Pancreas (tissue), 10 donors: ENCODE data around the gene AGPAT2. TPM values are rescaled to one million over a fixed set of nuclear protein-coding genes. Genes with fewer than 3 reads are reported as not detected.

ENCODE experiments used
- ATAC-seq, 4 donors: fragments of 200-7000 bp; cut with Tn5 transposase; one replicate each; pipeline versions ENCODE4 v1.8.0 to v1.9.1; 2020; ENCODE audit warnings: mild to moderate bottlenecking in 4 of 4, moderate library complexity in 4 of 4
- DNase-seq, 6 donors: peaks; one replicate each; pipeline ENCODE4 v3.0.0-alpha.2; 2020
- FAIRE-seq: peaks from 2 replicates; lab custom pipeline; 2012; peaks lifted over from hg19 to GRCh38; lab: Jason Lieb, UNC
- H3K27ac ChIP-seq, 4 donors: fragments of 200-600 bp; sonication (generic); 1 replicate in 3 of 4; 2 replicates in 1 of 4; pipeline versions ENCODE4 v1.5.0 to v1.8.0; 2020
- H3K27me3 ChIP-seq, 4 donors: fragments of 200-600 bp; one replicate each; pipeline ENCODE4 v1.8.0; 2021
- H3K36me3 ChIP-seq, 3 donors: fragments of 200-600 bp; sonication (generic) in 1 of 3; one replicate each; pipeline versions ENCODE4 v1.5.0 to v1.8.0; 2020 to 2021
- H3K4me1 ChIP-seq, 3 donors: fragments of 200-600 bp; one replicate each; pipeline ENCODE4 v1.8.0; 2021
- H3K4me3 ChIP-seq, 4 donors: fragments of 200-600 bp; sonication (generic) in 2 of 4; one replicate each; pipeline versions ENCODE4 v1.5.0 to v1.8.0; 2020 to 2021
- H3K9me3 ChIP-seq, 4 donors: fragments of 200-600 bp; one replicate each; pipeline ENCODE4 v1.8.0; 2021
- WGBS, 2 donors: extraction: QIAGEN DNeasy Blood & Tissue Kit; methylation state at CpG; one replicate each; pipeline ENCODE4 v1.1.7; 2013; 5-methylcytosine and 5-hydroxymethylcytosine counted together
- intact Hi-C, 3 donors: fragments of 100-400 bp; cut with DNase I; formaldehyde crosslinking; loops; one replicate each; pipeline versions ENCODE4 v1.11.1 to v1.14.2; 2022
- polyA plus RNA-seq, 2 donors: library from polyadenylated mRNA; stranded (reverse); fragments of 200-250 nt; gene quantifications; one replicate each; pipeline ENCODE4 v1.2.3, GENCODE V29; 2013
- total RNA-seq, 6 donors: library from RNA; stranded (reverse); fragmentation: NEBNext Ultra II Directional in 4 of 6; extraction: Animal tissue kit (Norgen Biotek cat#: 25700) in 4 of 6; gene quantifications; one replicate each; pipeline versions ENCODE4 v1.2.1 to v1.2.4, GENCODE V29; 2021 to 2023
- TF ChIP-seq, protein P1 (sequence below), 4 donors: fragments of 200-600 bp; sonication (generic) in 3 of 4; IDR thresholded peaks; one replicate each; pipeline versions ENCODE4 v1.5.0 to v1.8.0; 2021; ENCODE audit warnings: antibody characterized with exemption in 4 of 4
- donor health status: healthy with polysubstance abuse.
- donor health status: DM: no; HTN: no; CAD: no; lungs with moderate emphysema.
- donor health status: DM: no; HTN: no; CAD: no.
- donor health status: control.
- donor health status: control.
- donor health status: Bipolar disorder and iron deficiency.
- donor health status: DM: yes; HTN: yes; CAD: no.
- donor health status: DM: no; HTN: no; CAD: no.
- donor health status: DM: no; HTN: no; CAD: no.
- donor health status: DM: yes; HTN: yes; CAD: no.

Gene AGPAT2
- total and polyA plus RNA-seq, 8 donors: 57.0 to 158 (median 82.7) TPM

DNA sequence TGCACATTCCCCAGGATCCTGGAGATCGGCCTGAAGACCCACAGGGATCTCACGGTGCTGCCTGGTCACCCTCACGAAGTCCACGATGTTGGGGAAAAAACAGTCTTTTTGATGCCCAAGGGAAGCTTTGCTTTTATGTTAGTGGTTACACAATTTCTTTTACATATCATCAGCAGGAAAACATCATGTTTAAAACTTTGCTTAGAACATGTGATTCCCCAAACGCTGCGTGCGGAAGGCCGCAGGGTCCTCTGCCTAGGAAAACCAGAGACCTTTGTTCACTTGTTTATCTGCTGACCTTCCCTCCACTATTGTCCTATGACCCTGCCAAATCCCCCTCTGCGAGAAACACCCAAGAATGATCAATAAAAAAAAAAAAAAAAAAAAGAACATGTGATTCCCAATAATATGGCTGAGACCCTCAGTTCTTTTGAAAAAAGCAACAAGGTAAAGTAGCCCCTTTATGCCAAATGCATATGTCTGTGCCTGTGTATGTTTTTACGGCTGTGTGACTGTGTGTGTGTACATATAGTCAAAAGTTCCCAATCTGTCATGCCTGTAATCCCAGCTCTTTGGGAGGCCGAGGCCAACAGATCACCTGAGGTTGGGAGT is 11.5 kb upstream of the AGPAT2 start:
- intact Hi-C loops: no loop called here
- Histone ChIP-seq H3K4me1 (peaks cover 36 to 45% (median 42%) of the 10 kb centered on the region in 3 donors), H3K27me3 (no peaks in the 10 kb centered on the region), H3K36me3 (no peaks in the 10 kb centered on the region), H3K4me3 (no peak overlapping the region), H3K9me3 (no peaks in the 10 kb centered on the region), H3K27ac (peak overlapping the region; percentile 43 to 76 (median 58))
- no peak for DNase-seq
- TF ChIP-seq, protein P1, sequence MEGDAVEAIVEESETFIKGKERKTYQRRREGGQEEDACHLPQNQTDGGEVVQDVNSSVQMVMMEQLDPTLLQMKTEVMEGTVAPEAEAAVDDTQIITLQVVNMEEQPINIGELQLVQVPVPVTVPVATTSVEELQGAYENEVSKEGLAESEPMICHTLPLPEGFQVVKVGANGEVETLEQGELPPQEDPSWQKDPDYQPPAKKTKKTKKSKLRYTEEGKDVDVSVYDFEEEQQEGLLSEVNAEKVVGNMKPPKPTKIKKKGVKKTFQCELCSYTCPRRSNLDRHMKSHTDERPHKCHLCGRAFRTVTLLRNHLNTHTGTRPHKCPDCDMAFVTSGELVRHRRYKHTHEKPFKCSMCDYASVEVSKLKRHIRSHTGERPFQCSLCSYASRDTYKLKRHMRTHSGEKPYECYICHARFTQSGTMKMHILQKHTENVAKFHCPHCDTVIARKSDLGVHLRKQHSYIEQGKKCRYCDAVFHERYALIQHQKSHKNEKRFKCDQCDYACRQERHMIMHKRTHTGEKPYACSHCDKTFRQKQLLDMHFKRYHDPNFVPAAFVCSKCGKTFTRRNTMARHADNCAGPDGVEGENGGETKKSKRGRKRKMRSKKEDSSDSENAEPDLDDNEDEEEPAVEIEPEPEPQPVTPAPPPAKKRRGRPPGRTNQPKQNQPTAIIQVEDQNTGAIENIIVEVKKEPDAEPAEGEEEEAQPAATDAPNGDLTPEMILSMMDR (IDR thresholded peaks at IDR 0.05): no peak
- FAIRE-seq: no peak
- WGBS, 2 donors: 72 to 83% methylated on average over 10 of the region's 11 CpGs
- no peak for ATAC-seq

DNA sequence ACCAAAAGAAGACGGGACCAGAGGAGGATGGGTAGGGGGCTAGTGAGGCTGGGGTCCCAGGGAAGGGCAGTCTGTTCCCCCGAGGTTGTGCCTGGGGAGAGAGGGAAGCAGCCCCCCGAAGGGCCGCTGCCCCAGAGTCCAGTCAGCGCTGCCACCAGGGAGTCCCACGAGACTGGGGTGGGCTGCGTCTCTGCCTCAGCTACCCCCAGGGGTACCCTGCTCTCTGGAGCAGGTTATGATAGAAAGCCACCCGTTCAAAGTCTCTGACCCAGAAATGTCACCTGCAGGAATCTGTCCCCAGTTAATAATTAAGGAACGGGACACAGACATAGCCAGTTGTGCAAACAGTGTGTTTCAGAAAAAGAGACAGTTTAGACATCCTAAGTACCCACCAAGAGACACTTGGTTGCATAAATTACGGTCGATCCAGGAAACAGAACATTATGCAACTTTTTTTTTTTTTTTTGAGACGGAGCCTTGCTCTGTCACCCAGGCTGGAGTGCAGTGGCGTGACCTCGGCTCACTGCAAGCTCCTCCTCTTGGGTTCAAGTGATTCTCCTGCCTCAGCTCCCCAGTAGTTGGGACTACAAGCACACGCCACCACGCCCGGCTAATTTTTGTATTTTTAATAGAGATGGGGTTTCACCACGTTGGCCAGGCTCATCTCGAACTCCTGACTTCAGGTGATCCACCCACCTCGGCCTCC is 10.7 kb upstream of the AGPAT2 start:
- TF ChIP-seq, protein P1 (IDR thresholded peaks at IDR 0.05): no peak
- Histone ChIP-seq H3K27me3 (no peaks in the 10 kb centered on the region), H3K27ac (peak overlapping the region; percentile 43 to 76 (median 58)), H3K4me1 (peaks cover 43 to 52% (median 50%) of the 10 kb centered on the region in 3 donors), H3K4me3 (no peak overlapping the region), H3K36me3 (no peaks in the 10 kb centered on the region), H3K9me3 (no peaks in the 10 kb centered on the region)
- DNase-seq (peak in 4 of 6 donors; percentile 44 to 57 (median 48)), ATAC-seq (peak in 3 of 4 donors; percentile 1 to 6 (median 2)), FAIRE-seq (no peak)
- WGBS, 2 donors: 19 to 20% methylated on average over 19 to 20 of the region's 20 CpGs
- intact Hi-C loops: no loop called here

DNA sequence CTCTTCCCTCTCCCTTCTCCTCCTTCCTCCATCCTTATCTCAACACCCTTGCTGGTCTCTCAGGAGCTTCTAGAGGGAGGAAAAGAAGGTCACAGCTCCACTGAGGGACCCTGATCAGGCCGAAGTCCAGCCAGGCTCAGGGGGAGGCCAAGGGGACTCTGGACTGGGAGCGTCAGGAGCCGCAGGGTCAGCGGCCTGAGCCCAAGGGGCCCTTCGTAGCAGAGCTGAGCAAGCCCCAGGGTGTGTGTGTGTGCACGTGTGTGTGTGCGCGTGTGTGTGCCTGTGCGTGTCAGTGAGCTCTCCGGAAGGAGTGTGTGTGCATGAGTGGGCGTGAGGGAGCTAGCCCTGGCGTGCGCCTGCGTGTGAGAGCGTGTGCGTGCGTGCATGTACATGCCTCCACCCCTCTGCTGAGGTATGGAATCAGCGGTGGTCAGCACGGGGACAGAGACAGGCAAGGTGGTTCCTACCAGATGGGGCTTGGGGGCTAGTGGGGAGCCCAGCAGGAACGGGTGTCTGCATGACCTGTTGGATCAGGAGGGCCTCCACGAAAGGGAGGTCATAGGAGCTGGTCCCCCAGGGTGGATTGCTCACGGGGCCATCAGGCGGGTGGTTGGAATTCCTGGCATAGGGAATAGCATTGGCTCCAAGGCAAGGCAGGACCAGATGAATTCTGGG is 10.0 kb upstream of the AGPAT2 start:
- FAIRE-seq: no peak
- 36 to 49% methylated on average over 23 of the region's 23 CpGs for WGBS, 2 donors
- Histone ChIP-seq H3K27ac (peak overlapping the region; percentile 43 to 76 (median 58)), H3K4me1 (peaks cover 46 to 59% (median 50%) of the 10 kb centered on the region in 3 donors), H3K4me3 (no peak overlapping the region), H3K9me3 (no peaks in the 10 kb centered on the region), H3K36me3 (no peaks in the 10 kb centered on the region), H3K27me3 (no peaks in the 10 kb centered on the region)
- intact Hi-C loops: no loop called here
- DNase-seq: peak in 5 of 6 donors; percentile 39 to 75 (median 59)
- ATAC-seq: no peak
- TF ChIP-seq, protein P1 (IDR thresholded peaks at IDR 0.05): no peak

DNA sequence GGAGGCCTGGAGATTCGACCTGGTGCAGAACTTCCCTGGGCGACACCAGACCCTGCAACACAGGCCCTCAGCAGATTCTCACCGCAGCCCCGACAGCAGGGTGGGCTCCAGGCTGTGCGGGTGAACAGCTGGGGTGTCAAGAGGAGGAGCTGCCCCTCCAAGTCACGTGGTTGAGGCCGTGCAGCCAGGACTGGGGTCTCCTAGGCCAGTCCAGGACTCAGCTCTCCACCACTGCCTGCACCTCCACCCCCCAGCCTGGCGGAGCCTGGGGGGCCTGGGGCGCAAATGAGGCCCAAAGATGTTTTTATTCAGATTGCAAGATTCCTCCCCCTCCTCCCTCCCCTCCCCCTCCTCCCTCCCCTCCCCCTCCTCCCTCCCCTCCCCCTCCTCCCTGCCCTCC is 9.2 kb upstream of the AGPAT2 start:
- intact Hi-C loops: no loop called here
- TF ChIP-seq, protein P1 (IDR thresholded peaks at IDR 0.05): no peak
- Histone ChIP-seq H3K9me3 (no peaks in the 10 kb centered on the region), H3K27me3 (no peaks in the 10 kb centered on the region), H3K27ac (peak overlapping the region; percentile 74 to 91 (median 90)), H3K36me3 (no peaks in the 10 kb centered on the region), H3K4me3 (no peak overlapping the region), H3K4me1 (peaks cover 50 to 61% (median 50%) of the 10 kb centered on the region in 3 donors)
- DNase-seq: peak in 5 of 6 donors; percentile 33 to 79 (median 60)
- no peak for FAIRE-seq
- WGBS, 2 donors: 60 to 76% methylated on average over 9 of the region's 9 CpGs
- ATAC-seq: no peak
